Anterior cingulate cortex (tissue), 58 donors: Measurements from ENCODE around the gene TMEM259.

Source experiments
- DNase-seq, 58 donors: peaks; one replicate each; lab custom pipeline; 2025; lab: John Stamatoyannopoulos, UW

The TMEM259 gene

DNA sequence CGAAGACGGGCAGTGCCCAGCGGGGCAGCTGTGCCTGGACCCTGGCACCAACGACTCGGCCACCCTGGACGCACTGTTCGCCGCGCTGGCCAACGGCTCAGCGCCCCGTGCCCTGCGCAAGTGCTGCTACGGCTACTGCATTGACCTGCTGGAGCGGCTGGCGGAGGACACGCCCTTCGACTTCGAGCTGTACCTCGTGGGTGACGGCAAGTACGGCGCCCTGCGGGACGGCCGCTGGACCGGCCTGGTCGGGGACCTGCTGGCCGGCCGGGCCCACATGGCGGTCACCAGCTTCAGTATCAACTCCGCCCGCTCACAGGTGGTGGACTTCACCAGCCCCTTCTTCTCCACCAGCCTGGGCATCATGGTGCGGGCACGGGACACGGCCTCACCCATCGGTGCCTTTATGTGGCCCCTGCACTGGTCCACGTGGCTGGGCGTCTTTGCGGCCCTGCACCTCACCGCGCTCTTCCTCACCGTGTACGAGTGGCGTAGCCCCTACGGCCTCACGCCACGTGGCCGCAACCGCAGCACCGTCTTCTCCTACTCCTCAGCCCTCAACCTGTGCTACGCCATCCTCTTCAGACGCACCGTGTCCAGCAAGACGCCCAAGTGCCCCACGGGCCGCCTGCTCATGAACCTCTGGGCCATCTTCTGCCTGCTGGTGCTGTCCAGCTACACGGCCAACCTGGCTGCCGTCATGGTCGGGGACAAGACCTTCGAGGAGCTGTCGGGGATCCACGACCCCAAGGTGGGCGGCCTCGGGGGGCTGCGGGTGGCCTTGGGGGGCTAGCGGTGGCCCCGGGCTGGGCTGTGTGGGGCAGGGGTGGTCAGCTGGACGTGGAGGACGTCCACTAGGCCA, 15.9 kb downstream of the TMEM259 start:
- no peak for DNase-seq

DNA sequence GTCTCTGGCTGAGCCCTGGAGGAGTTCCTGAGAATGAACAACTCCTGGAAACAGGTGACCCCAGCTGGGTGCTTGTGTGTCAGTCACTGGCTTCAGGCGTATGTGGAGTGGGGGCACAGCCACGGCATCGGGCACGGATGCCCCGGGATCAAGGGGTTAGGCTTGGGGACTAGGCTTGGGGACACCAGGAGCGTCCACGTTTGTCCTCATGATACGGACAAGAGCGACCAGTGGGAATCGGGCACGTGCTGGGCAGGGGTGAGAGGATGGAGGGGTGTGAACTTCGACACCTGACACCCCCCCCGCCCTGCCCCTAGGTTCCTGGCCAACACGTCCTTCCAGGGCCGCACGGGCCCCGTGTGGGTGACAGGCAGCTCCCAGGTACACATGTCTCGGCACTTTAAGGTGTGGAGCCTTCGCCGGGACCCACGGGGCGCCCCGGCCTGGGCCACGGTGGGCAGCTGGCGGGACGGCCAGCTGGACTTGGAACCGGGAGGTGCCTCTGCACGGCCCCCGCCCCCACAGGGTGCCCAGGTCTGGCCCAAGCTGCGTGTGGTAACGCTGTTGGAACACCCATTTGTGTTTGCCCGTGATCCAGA, 16.6 kb downstream of the TMEM259 start:
- no peak for DNase-seq

GRCh38 chr19:1003283-1003682, 17.6 kb downstream of the TMEM259 start:
- no peak for DNase-seq

DNA sequence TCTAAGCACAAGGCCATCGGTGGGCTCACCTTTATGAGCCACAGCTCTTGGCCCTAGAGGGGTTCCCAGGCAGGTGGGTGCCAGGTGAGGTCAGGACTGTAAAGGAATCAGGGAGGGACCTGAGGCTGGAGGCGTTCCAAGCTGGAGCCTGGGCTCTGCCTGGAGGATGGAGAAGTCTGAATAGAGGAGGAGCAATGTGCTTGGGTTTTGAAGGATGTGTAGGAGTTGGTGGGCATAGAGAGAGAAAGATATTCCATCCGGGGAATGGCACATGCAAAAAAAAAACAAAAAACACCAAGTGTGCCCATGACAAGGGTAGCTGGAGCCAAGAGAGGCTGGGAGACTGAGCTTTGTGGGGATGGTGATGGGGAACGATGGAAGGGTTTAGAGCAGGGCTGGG, 18.3 kb downstream of the TMEM259 start:
- DNase-seq = no peak

- DNase-seq = peak in 15 of 58 donors; percentile 5 to 57 (median 11)
Measured at GRCh38 chr19:1001538-1002166, 19.3 kb downstream of the TMEM259 start.

DNA sequence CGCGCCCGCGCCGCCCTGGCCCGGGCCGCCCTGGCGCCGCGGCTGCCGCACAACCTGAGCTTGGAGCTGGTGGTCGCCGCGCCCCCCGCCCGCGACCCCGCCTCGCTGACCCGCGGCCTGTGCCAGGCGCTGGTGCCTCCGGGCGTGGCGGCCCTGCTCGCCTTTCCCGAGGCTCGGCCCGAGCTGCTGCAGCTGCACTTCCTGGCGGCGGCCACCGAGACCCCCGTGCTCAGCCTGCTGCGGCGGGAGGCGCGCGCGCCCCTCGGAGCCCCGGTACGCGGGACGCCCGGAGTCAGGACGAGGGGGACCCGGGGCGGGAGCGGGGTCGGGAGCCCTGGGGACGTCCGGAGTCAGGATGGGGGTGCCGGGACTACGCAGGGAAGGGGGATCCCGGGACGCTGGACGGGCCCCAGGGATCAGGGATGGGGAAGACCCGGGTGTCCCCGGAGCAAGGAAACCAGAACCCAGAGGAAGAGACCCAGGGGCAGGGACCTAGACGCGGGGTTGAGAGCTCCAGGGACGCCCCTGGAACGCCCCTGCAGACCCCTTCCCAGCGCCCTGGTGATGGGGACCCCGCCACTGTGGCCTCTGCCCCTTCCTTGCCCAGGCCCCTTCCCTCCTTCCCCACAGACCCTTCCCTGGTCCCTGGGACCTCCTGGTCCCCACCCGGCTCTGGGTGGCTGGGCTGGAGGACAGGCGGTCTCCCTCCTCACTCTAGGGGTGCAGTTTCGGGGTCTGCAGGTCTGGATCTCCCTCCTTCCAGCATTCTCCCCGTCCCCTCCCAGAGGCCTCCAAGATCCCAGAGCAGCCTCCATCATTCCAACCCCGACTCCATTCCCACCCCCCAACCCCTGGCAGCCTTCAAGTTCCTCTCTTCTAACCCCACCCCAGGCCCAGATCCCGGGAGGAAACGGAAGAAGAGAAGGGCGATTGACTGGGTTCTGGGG, 20.1 kb downstream of the TMEM259 start:
- no peak for DNase-seq

DNA sequence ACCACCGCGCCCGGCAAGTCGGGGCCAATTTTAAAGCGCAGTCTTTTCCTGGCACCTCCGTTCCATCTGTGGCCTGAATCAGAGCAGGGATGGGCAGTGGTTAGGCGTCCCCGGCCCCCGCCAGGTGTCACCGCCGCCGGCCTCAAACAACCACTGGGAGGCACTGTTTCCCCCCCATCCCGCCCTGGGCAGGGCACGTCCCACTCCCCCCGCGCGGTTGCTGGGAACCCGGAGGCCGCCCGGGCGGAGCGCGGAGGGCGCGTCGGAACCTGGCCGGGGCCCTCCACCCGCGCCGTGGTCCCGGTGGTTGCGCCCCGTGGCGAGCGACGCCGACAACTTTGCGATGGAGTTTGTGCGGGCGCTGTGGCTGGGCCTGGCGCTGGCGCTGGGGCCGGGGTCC, 20.8 kb downstream of the TMEM259 start, which contains the start of gene GRIN3B:
TSS of gene GRIN3B (plus strand) at position 325 of the 400 bp plus-strand sequence. CDS start at position 344, 19 bp downstream.
- peak in 1 of 58 donors; percentile 8 for DNase-seq

DNA sequence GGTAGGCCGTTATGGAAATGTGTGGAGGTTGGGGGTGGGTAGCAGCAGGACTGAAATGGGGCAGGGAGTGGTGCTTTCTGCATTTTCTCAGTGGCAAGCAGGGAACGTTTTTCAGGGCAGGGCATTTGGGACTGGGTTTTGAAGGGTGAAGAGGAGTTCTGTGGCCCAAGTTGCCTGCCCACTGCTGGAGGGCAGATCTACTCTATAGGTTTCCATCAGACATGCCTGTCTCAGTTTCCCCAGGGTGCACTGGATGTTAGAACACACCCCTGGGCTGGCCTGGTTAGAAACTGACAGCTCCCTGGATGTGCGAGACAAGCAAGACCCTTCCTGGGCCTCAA, 21.6 kb downstream of the TMEM259 start:
- no peak for DNase-seq

- DNase-seq = no peak
Measured at GRCh38 chr19:998064-998463, 22.9 kb downstream of the TMEM259 start.

GRCh38 chr19:996051-996838, 24.7 kb downstream of the TMEM259 start:
- peak in 2 of 58 donors; percentile 9 to 15 for DNase-seq

DNA sequence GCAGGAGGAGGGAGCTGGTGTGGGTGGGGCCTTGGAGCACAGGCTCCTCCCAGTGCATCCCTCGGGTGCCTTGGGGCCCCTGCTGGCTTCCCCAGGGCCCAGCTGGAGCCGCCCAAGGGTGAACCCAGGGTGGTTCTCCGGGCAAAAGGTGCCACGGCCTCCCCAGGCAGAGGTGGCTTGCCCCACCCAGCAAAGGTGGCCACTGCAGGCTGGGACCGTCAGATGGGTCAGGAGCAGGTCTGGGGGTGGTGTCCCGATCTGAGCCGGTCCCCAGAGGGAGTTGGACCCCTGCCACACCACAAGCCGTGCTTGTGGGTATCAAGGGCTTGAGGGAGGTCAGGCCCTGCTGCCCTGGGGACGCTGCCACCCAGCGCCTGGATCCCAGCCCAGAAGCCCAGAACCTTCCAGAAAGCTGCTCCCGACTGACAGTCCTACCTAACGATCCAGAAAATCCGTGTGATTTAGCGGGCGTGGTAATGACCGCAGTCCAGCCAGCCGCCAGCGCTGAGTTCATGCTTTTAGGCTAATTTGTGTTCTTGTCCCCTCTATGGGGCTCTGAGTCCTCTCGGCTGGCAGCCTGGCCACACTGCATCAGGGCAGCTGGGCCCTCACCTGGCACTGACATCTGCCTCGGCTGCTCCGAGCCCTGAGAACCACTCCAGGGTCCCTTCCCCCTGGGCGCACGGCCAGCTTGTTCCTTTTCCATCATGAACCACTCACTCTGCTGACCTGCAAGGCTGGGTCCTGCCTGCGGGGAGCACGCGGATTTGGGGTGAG, 25.7 kb downstream of the TMEM259 start:
- DNase-seq = peak in 5 of 58 donors; percentile 15 to 30 (median 20)

- DNase-seq = no peak
Measured at GRCh38 chr19:994516-994915, 26.4 kb downstream of the TMEM259 start.

- DNase-seq = no peak
Measured at GRCh38 chr19:993831-994393, 27.0 kb downstream of the TMEM259 start.

DNA sequence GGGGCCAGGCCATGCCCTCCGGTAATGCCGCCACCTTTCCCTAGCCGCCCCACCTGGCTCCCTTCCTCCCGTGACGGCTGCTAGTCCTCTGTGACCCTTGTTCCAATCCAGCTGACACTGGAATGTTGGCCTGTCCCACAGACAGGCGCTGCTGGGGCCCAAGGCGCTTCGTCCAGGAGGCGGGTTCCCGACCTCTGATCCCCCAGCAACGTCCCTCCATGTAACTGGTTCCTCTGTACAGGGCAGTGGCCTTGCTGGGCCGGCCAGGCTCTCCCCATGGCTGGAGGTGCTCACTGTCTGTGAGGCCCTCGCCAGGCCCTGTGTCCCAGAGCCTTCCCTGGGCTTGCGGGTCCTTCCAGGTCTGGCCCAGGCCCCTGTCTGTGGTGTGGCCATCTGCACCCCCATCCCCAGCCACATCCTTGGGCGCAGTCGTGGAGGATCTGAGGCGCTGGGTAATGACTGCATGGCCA, 27.5 kb downstream of the TMEM259 start:
- DNase-seq = no peak

GRCh38 chr19:992670-993055, 28.3 kb downstream of the TMEM259 start:
- DNase-seq = no peak

DNA sequence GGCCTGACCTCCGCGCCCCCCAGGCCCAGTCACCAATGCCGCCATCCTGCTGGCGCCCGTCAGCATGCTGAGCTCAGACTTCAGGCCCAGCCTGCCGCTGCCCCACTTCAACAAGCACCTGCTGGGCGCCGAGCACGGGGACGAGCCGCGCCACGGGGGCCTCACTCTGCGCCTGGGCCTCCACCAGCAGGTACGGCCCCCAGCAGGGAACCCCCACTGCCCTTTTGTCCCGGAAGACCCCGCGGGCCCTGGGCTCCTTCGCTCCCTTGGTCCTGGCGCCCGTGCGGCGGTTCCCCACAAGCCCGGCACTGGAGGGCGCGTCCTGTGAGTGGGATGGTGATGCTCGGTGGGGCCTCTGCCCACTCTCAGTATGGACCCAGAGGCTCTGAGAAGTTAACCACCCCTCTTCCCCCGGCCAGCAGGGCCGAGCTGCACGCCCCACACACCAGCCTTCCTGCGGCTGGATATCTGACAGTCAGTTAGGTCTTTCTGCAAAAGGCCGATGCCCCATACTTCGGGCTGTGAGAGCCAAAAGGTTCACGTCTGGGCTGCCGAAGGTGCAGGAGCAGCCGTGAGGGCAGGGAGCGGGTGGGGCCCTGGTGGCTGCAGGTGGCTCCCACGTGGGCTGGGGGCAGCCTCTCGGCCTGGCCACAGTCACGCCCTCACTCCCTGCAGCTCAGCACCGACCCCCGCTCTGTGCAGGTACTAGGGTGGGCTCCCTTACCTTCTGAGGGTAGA, 28.8 kb downstream of the TMEM259 start:
- no peak for DNase-seq

DNA sequence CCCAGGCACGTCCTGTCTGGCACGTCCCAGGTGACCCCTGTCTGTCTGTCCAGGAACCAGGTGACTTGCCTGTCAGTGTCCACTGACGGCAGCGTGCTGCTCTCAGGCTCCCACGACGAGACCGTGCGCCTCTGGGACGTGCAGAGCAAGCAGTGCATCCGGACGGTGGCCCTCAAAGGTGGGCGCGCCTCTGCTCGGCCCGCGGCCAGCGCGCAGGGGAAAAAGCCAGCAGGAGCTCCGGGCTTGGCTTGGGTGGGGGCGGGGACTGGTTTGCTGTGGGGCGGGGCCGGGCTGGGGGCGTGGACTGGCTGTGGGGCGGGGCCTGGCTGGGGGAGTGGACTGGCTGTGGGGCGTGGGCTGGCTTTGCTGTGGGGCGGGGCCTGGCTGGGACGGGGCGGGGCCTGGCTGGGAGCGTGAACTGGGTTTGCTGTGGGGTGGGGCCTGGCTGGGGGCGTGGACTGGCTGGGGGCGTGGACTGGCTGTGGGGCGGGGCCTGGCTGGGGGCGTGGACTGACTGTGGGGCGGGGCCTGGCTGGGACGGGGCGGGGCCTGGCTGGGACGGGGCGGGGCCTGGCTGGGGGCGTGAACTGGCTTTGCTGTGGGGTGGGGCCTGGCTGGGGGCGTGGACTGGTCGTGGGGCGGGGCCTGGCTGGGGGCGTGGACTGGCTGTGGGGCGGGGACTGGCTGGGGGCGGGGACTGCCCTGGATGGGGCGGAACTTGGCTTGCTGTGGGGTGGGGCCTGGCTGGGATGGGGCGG, 29.6 kb downstream of the TMEM259 start:
- DNase-seq = peak in 2 of 58 donors; percentile 52 to 66
